Measurements from ENCODE around the gene MAPK8.

GRCh38 chr10:48480397-48481374 lies 174.2 kb downstream of the MAPK8 start:
- TF ChIP-seq YY1 (IDR thresholded peaks at IDR 0.05; ENCODE audit: insufficient read depth, insufficient read length), result no peak
- TF ChIP-seq ZNF274 (IDR thresholded peaks at IDR 0.05; ENCODE audit: low read depth, low read length), result no peak
